ENCODE measurements around the gene CTNNA3. TPM values are rescaled to one million over a fixed set of nuclear protein-coding genes. Genes with fewer than 3 reads are reported as not detected.

The CTNNA3 gene
- polyA plus RNA-seq, 1 donor from 2014 or later: 0.14 TPM

DNA sequence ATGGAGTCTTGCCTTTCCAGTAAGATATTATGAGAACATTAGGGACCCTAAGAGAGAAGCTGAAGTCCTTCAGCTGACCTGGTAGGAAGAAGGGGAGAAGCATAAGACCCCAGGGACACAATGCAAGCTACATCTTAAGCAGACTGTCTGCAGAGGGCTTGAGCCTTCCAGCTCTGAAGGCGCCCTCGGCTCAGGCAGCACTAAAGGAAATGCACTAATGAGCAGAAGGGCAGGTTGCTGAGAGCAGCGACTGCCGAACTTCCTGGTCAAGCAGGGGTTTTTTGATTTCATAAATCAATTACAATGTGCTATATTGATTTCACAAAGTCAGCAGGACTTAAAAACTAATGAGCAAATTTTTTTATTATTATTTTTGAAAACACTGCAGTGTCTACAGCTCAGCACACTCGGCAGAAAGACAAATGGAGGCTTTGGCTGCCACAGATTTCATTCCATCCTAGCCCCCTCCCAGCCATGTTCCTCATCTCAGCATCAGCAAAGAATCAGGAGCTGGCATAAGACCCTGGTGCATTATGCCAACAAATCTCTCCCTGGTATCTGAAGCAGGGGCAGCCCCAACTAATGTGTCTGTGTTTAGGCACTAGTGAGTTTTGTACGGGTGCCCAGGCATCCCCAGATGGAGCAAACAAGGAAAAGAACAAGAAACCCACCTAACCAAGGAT, 713.1 kb downstream of the CTNNA3 start:
- H3K36me3 ChIP-seq (ENCODE audit: insufficient read depth, low read length): no peaks in the 10 kb centered on the region
- H3K9me2 ChIP-seq (ENCODE audit: insufficient read depth, low read length): no peaks in the 10 kb centered on the region
- no peak overlapping the region for H3K4me3 ChIP-seq (ENCODE audit: low read length)
- no peaks in the 10 kb centered on the region for H4K20me1 ChIP-seq (ENCODE audit: insufficient read depth)
- no peak overlapping the region for H3K9ac ChIP-seq (ENCODE audit: low read length)
- no peaks in the 10 kb centered on the region for H3K27me3 ChIP-seq (ENCODE audit: insufficient read depth, low read depth, low read length)
- H2AFZ ChIP-seq (ENCODE audit: low read depth, low read length): no peak overlapping the region
- no peak overlapping the region for H3K27ac ChIP-seq (ENCODE audit: low read length)
- TF ChIP-seq REST (IDR thresholded peaks at IDR 0.05; ENCODE audit: borderline replicate concordance): no peak
- TF ChIP-seq SMC3 (conservative IDR thresholded peaks at IDR 0.05; ENCODE audit: poor library complexity): no peak
- TF ChIP-seq MXI1 (conservative IDR thresholded peaks at IDR 0.05; ENCODE audit: poor library complexity, severe bottlenecking): no peak
- no peak for TF ChIP-seq RAD21 (conservative IDR thresholded peaks at IDR 0.05)
- no peak for TF ChIP-seq EP300 (conservative IDR thresholded peaks at IDR 0.05; ENCODE audit: poor library complexity, severe bottlenecking)
- no peak for TF ChIP-seq POLR2AphosphoS5 (IDR thresholded peaks at IDR 0.05)
- TF ChIP-seq EZH2 (IDR thresholded peaks at IDR 0.05; ENCODE audit: borderline replicate concordance, insufficient read depth, low read length, poor library complexity, severe bottlenecking): no peak
- TF ChIP-seq TAF1 (IDR thresholded peaks at IDR 0.05; ENCODE audit: low read depth): no peak
- TF ChIP-seq, protein P1, sequence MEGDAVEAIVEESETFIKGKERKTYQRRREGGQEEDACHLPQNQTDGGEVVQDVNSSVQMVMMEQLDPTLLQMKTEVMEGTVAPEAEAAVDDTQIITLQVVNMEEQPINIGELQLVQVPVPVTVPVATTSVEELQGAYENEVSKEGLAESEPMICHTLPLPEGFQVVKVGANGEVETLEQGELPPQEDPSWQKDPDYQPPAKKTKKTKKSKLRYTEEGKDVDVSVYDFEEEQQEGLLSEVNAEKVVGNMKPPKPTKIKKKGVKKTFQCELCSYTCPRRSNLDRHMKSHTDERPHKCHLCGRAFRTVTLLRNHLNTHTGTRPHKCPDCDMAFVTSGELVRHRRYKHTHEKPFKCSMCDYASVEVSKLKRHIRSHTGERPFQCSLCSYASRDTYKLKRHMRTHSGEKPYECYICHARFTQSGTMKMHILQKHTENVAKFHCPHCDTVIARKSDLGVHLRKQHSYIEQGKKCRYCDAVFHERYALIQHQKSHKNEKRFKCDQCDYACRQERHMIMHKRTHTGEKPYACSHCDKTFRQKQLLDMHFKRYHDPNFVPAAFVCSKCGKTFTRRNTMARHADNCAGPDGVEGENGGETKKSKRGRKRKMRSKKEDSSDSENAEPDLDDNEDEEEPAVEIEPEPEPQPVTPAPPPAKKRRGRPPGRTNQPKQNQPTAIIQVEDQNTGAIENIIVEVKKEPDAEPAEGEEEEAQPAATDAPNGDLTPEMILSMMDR (IDR thresholded peaks at IDR 0.05; ENCODE audit: poor library complexity, severe bottlenecking): no peak
- no peaks in the 10 kb centered on the region for H3F3A ChIP-seq (ENCODE audit: insufficient read depth, low read length, poor library complexity, severe bottlenecking)
- no peak overlapping the region for H3K4me2 ChIP-seq (ENCODE audit: low read length)
- no peaks in the 10 kb centered on the region for H3K9me3 ChIP-seq (ENCODE audit: low read length)
- no peaks in the 10 kb centered on the region for H3K79me2 ChIP-seq (replicated peaks; ENCODE audit: insufficient read depth, low read length)

DNA sequence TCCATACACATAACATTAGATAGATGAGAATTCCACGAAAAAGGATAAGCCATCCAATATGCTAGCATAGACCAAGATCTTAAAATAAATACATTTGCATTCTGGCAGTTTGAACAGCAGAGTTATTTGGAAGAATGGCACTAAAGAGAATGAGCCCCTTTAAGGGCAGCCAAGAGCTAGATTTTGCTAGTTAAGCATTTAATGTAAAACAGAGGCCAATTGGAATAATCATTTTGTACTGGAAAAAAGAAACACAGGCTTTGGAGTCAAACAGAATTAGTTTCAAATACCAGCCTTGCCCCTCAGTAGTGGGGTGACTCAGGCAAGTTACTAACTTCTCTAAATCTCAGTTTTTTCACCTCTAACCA, 714.0 kb downstream of the CTNNA3 start:
- TF ChIP-seq MXI1 (conservative IDR thresholded peaks at IDR 0.05; ENCODE audit: poor library complexity, severe bottlenecking) (no peak), RAD21 (conservative IDR thresholded peaks at IDR 0.05) (no peak), EZH2 (IDR thresholded peaks at IDR 0.05; ENCODE audit: borderline replicate concordance, insufficient read depth, low read length, poor library complexity, severe bottlenecking) (no peak), EP300 (conservative IDR thresholded peaks at IDR 0.05; ENCODE audit: poor library complexity, severe bottlenecking) (no peak), POLR2AphosphoS5 (IDR thresholded peaks at IDR 0.05) (no peak), TAF1 (IDR thresholded peaks at IDR 0.05; ENCODE audit: low read depth) (no peak), SMC3 (conservative IDR thresholded peaks at IDR 0.05; ENCODE audit: poor library complexity) (no peak), REST (IDR thresholded peaks at IDR 0.05; ENCODE audit: borderline replicate concordance) (no peak)
- TF ChIP-seq, protein P1 (IDR thresholded peaks at IDR 0.05; ENCODE audit: poor library complexity, severe bottlenecking): no peak
- no peak overlapping the region for H2AFZ ChIP-seq (ENCODE audit: low read depth, low read length)
- no peak overlapping the region for H3K27ac ChIP-seq (ENCODE audit: low read length)
- H3K4me3 ChIP-seq (ENCODE audit: low read length): no peak overlapping the region
- no peaks in the 10 kb centered on the region for H4K20me1 ChIP-seq (ENCODE audit: insufficient read depth)
- H3K9me2 ChIP-seq (ENCODE audit: insufficient read depth, low read length): no peaks in the 10 kb centered on the region
- H3K79me2 ChIP-seq (replicated peaks; ENCODE audit: insufficient read depth, low read length): no peaks in the 10 kb centered on the region
- no peak overlapping the region for H3K4me2 ChIP-seq (ENCODE audit: low read length)
- H3K9me3 ChIP-seq (ENCODE audit: low read length): no peaks in the 10 kb centered on the region
- H3K9ac ChIP-seq (ENCODE audit: low read length): no peak overlapping the region
- H3K27me3 ChIP-seq (ENCODE audit: insufficient read depth, low read depth, low read length): no peaks in the 10 kb centered on the region
- H3K36me3 ChIP-seq (ENCODE audit: insufficient read depth, low read length): no peaks in the 10 kb centered on the region
- H3F3A ChIP-seq (ENCODE audit: insufficient read depth, low read length, poor library complexity, severe bottlenecking): no peaks in the 10 kb centered on the region
